ENCODE measurements around the gene SLC35E3.
"Not testable (repeated sequence)": the region's sequence is repeated elsewhere in the genome, so short reads cannot be mapped to it uniquely, and the experiment has no call there.

SLC35E3 gene

DNA sequence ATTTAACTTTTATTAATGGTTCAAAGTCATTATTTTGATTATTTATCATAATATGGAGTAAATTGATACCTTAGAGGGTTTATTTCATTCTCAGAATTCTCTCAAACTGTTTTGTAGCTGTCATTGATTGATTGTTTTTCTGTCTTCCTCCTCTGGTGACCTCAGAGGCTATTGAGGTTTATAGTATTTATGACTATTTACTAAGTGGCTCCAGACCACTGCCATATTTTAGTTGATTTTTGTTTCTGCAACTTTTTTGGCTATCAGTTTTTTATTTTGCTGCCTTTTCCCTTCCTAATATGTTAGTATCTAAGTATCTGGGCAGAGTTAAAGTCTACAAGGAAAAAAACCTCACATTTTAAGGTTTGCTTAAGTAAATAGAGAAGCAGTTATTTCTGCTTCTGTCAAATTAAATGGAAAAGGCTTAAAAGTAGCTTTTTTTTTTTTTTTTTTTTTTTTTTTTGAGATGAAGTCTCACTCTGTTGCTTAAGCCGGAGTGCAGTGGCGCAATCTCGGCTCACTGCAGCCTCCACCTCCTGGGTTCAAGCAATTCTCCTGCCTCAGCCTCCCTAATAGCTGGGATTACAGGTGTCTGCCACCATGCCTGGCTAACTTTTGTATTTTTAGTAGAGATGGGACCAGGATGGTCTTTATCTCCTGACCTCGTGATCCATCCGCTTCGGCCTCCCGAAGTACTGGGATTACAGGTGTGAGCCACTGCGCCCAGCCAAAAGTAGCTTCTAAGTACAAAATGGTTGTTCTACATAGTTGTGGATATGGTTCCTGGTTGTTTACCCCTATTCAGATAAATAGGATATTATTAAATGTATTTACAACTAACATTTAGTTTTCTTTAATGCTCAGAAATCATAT, 70.2 kb downstream of the SLC35E3 start:
- Histone ChIP-seq H3K4me1 (ENCODE audit: insufficient read depth, insufficient read length) (no peaks in the 10 kb centered on the region), H3K4me3 (ENCODE audit: insufficient read length, low read depth) (no peak overlapping the region), H3K36me3 (ENCODE audit: insufficient read depth, insufficient read length, low read length) (peaks cover 93% of the 10 kb centered on the region), H3K9ac (ENCODE audit: insufficient read length, low read depth) (no peak overlapping the region), H3K27me3 (ENCODE audit: insufficient read depth, insufficient read length) (no peaks in the 10 kb centered on the region), H3K9me3 (ENCODE audit: insufficient read depth, low read length) (no peaks in the 10 kb centered on the region)
- TF ChIP-seq SUZ12 (IDR thresholded peaks at IDR 0.05; ENCODE audit: extremely low read depth, insufficient read depth, insufficient read length): no peak
- DNase-seq (ENCODE audit: low read depth, low spot score): no peak

DNA sequence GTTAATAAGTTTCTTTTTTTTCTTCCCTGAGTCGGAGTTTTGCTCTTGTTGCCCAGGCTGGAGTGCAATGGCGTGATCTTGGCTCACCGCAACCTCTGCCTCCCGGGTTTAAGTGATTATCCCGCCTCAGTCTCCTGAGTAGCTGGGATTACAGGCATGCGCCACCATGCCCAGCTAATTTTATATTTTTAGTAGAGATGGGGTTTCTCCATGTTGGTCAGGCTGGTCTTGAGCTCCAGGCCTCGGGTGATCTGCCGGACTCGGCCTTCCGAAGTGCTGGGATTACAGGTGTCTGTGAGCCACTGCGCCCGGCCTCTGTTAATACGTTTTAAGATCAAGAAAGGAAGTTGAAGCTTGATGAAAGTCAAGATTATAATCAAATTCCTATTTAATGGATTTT, 73.5 kb downstream of the SLC35E3 start:
- H3K4me3 ChIP-seq (ENCODE audit: insufficient read length, low read depth): not testable (repeated sequence)
- H3K36me3 ChIP-seq (ENCODE audit: insufficient read depth, insufficient read length, low read length): peaks cover 92% of the 10 kb centered on the region

GRCh38 chr12:68821357-68822188, 75.6 kb downstream of the SLC35E3 start:
- no peak overlapping the region for H3K4me3 ChIP-seq (ENCODE audit: insufficient read length, low read depth)
- TF ChIP-seq YY1 (IDR thresholded peaks at IDR 0.05; ENCODE audit: insufficient read depth, insufficient read length): no peak
- no peak for TF ChIP-seq ZNF274 (IDR thresholded peaks at IDR 0.05; ENCODE audit: low read depth, low read length)
- TF ChIP-seq SUZ12 (IDR thresholded peaks at IDR 0.05; ENCODE audit: extremely low read depth, insufficient read depth, insufficient read length): no peak
- DNase-seq (ENCODE audit: low read depth, low spot score): no peak
- peaks cover 90% of the 10 kb centered on the region for H3K36me3 ChIP-seq (ENCODE audit: insufficient read depth, insufficient read length, low read length)
- H3K9me3 ChIP-seq (ENCODE audit: insufficient read depth, low read length): no peaks in the 10 kb centered on the region
- H3K27me3 ChIP-seq (ENCODE audit: insufficient read depth, insufficient read length): no peaks in the 10 kb centered on the region
- no peaks in the 10 kb centered on the region for H3K4me1 ChIP-seq (ENCODE audit: insufficient read depth, insufficient read length)
- H3K9ac ChIP-seq (ENCODE audit: insufficient read length, low read depth): no peak overlapping the region

More for the DNA sequence above, 73.5 kb downstream of the SLC35E3 start:
- H3K9ac ChIP-seq (ENCODE audit: insufficient read length, low read depth); H3K27me3 ChIP-seq (ENCODE audit: insufficient read depth, insufficient read length); H3K9me3 ChIP-seq (ENCODE audit: insufficient read depth, low read length); DNase-seq (ENCODE audit: low read depth, low spot score); H3K4me1 ChIP-seq (ENCODE audit: insufficient read depth, insufficient read length): not testable (repeated sequence)

GRCh38 chr12:68823696-68824095, 77.7 kb downstream of the SLC35E3 start:
- Histone ChIP-seq H3K27me3 (ENCODE audit: insufficient read depth, insufficient read length) (no peaks in the 10 kb centered on the region), H3K36me3 (ENCODE audit: insufficient read depth, insufficient read length, low read length) (peaks cover 89% of the 10 kb centered on the region), H3K4me3 (ENCODE audit: insufficient read length, low read depth) (no peak overlapping the region), H3K9ac (ENCODE audit: insufficient read length, low read depth) (no peak overlapping the region), H3K4me1 (ENCODE audit: insufficient read depth, insufficient read length) (no peaks in the 10 kb centered on the region), H3K9me3 (ENCODE audit: insufficient read depth, low read length) (no peaks in the 10 kb centered on the region)
- no peak for DNase-seq (ENCODE audit: low read depth, low spot score)
- TF ChIP-seq YY1 (IDR thresholded peaks at IDR 0.05; ENCODE audit: insufficient read depth, insufficient read length) (no peak), ZNF274 (IDR thresholded peaks at IDR 0.05; ENCODE audit: low read depth, low read length) (no peak), SUZ12 (IDR thresholded peaks at IDR 0.05; ENCODE audit: extremely low read depth, insufficient read depth, insufficient read length) (no peak)

GRCh38 chr12:68824131-68824530, 78.2 kb downstream of the SLC35E3 start:
- H3K27me3 ChIP-seq (ENCODE audit: insufficient read depth, insufficient read length): no peaks in the 10 kb centered on the region
- H3K9ac ChIP-seq (ENCODE audit: insufficient read length, low read depth): no peak overlapping the region
- no peak overlapping the region for H3K4me3 ChIP-seq (ENCODE audit: insufficient read length, low read depth)
- no peaks in the 10 kb centered on the region for H3K4me1 ChIP-seq (ENCODE audit: insufficient read depth, insufficient read length)
- H3K9me3 ChIP-seq (ENCODE audit: insufficient read depth, low read length): no peaks in the 10 kb centered on the region
- no peak for DNase-seq (ENCODE audit: low read depth, low spot score)
- TF ChIP-seq ZNF274 (IDR thresholded peaks at IDR 0.05; ENCODE audit: low read depth, low read length): no peak
- H3K36me3 ChIP-seq (ENCODE audit: insufficient read depth, insufficient read length, low read length): peaks cover 89% of the 10 kb centered on the region

GRCh38 chr12:68824597-68825250, 78.7 kb downstream of the SLC35E3 start:
- no peaks in the 10 kb centered on the region for H3K27me3 ChIP-seq (ENCODE audit: insufficient read depth, insufficient read length)
- no peak overlapping the region for H3K4me3 ChIP-seq (ENCODE audit: insufficient read length, low read depth)
- peaks cover 89% of the 10 kb centered on the region for H3K36me3 ChIP-seq (ENCODE audit: insufficient read depth, insufficient read length, low read length)
- no peak for DNase-seq (ENCODE audit: low read depth, low spot score)
- no peaks in the 10 kb centered on the region for H3K4me1 ChIP-seq (ENCODE audit: insufficient read depth, insufficient read length)
- no peak overlapping the region for H3K9ac ChIP-seq (ENCODE audit: insufficient read length, low read depth)
- H3K9me3 ChIP-seq (ENCODE audit: insufficient read depth, low read length): no peaks in the 10 kb centered on the region
- no peak for TF ChIP-seq SUZ12 (IDR thresholded peaks at IDR 0.05; ENCODE audit: extremely low read depth, insufficient read depth, insufficient read length)
- TF ChIP-seq YY1 (IDR thresholded peaks at IDR 0.05; ENCODE audit: insufficient read depth, insufficient read length): no peak
- TF ChIP-seq ZNF274 (IDR thresholded peaks at IDR 0.05; ENCODE audit: low read depth, low read length): no peak

GRCh38 chr12:68825569-68826217, 79.7 kb downstream of the SLC35E3 start:
- H3K4me3 ChIP-seq (ENCODE audit: insufficient read length, low read depth): no peak overlapping the region
- TF ChIP-seq YY1 (IDR thresholded peaks at IDR 0.05; ENCODE audit: insufficient read depth, insufficient read length): no peak
- TF ChIP-seq SUZ12 (IDR thresholded peaks at IDR 0.05; ENCODE audit: extremely low read depth, insufficient read depth, insufficient read length): no peak
- TF ChIP-seq ZNF274 (IDR thresholded peaks at IDR 0.05; ENCODE audit: low read depth, low read length): no peak
- H3K36me3 ChIP-seq (ENCODE audit: insufficient read depth, insufficient read length, low read length): peaks cover 87% of the 10 kb centered on the region
- no peaks in the 10 kb centered on the region for H3K4me1 ChIP-seq (ENCODE audit: insufficient read depth, insufficient read length)
- DNase-seq (ENCODE audit: low read depth, low spot score): no peak
- no peak overlapping the region for H3K9ac ChIP-seq (ENCODE audit: insufficient read length, low read depth)
- no peaks in the 10 kb centered on the region for H3K9me3 ChIP-seq (ENCODE audit: insufficient read depth, low read length)
- H3K27me3 ChIP-seq (ENCODE audit: insufficient read depth, insufficient read length): no peaks in the 10 kb centered on the region
